Retinal pigment epithelial cell (primary cell): ENCODE measurements around the gene SLC16A12.

Experiments
- DNase-seq: peaks from one replicate; pipeline ENCODE4 v3.0.0-alpha.2; 2010; ENCODE audit warnings: low read depth
- H3K4me3 ChIP-seq: 2 replicates; pipeline ENCODE4 v1.5.1; 2011; ENCODE audit warnings: mild to moderate bottlenecking, low read length, control low read depth, moderate library complexity
- TF ChIP-seq, protein P1 (sequence below): conservative IDR thresholded peaks from 2 replicates; pipeline ENCODE4 v1.5.1; 2011; ENCODE audit warnings: low read depth, low read length, control low read depth, inconsistent platforms

The SLC16A12 gene

GRCh38 chr10:89513206-89513605 lies 22.2 kb downstream of the SLC16A12 start:
- H3K4me3 ChIP-seq: no peak overlapping the region
- DNase-seq: no peak
- TF ChIP-seq, protein P1, sequence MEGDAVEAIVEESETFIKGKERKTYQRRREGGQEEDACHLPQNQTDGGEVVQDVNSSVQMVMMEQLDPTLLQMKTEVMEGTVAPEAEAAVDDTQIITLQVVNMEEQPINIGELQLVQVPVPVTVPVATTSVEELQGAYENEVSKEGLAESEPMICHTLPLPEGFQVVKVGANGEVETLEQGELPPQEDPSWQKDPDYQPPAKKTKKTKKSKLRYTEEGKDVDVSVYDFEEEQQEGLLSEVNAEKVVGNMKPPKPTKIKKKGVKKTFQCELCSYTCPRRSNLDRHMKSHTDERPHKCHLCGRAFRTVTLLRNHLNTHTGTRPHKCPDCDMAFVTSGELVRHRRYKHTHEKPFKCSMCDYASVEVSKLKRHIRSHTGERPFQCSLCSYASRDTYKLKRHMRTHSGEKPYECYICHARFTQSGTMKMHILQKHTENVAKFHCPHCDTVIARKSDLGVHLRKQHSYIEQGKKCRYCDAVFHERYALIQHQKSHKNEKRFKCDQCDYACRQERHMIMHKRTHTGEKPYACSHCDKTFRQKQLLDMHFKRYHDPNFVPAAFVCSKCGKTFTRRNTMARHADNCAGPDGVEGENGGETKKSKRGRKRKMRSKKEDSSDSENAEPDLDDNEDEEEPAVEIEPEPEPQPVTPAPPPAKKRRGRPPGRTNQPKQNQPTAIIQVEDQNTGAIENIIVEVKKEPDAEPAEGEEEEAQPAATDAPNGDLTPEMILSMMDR: no peak

DNA sequence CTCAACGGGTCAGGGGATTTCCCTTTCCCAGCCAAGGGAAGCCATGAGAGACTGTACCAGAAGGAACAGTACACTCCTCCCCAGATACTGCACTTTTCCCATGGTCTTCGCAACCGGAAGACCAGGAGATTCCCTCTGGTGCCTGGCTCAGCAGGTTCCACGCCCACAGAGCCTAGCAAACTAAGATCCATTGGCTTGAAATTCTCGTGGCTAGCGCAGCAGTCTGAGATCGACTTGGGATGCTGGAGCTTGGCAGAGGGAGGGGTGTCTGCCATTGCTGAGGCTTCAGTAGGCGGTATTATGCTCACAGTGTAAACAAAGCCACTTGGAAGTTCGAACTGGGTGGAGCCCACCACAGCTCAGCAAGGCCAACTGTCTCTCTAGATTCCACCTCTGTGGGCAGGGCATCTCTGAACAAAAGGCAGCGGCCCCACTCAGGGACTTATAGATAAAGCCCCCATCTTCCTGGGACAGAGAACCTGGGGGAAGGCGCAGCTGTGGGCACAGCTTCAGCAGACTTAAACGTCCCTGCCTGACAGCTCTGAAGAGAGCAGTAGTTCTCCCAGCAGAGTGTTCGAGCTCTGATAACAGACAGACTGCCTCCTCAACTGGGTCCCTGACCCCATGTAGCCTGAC lies 29.6 kb downstream of the SLC16A12 start:
- no peak for DNase-seq
- no peak overlapping the region for H3K4me3 ChIP-seq
- TF ChIP-seq, protein P1: no peak

GRCh38 chr10:89504691-89505090 lies 30.7 kb downstream of the SLC16A12 start:
- H3K4me3 ChIP-seq: no peak overlapping the region
- no peak for DNase-seq
- TF ChIP-seq, protein P1: no peak

DNA sequence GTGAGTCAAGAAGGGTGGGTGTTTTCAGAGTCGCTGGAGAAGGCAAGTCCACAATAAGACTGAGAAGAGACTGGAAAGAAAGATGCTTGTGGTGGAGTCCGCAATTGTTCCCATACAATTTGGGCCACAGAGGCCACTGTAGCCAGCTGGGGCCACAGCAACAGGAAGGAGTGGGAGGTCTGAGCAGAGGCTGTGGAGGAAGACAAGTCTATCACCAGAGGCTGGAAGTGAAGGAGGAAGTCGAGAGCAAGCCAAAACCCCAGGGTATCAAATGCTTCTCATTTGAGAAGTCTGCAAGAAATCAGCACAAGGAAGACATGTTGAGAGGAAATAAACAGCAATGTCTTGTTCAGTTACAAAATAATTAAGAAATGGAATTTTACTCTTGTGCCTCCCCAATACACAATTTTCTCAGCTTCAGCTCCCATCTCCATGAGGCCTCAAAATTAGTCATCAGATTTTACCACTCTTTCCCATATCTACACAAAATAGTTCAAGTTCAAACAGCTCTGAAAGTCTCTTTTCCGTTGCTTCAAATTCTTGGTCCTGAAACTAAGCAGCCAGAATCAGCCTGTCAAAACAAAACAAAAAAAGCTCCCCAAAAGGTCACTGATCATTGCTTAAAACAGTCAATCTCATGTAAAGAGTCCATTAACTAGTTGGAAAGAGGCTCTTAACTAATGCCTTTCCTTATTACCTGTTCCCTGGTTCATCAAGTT lies 31.6 kb downstream of the SLC16A12 start:
- TF ChIP-seq, protein P1: no peak
- H3K4me3 ChIP-seq: no peak overlapping the region
- no peak for DNase-seq

DNA sequence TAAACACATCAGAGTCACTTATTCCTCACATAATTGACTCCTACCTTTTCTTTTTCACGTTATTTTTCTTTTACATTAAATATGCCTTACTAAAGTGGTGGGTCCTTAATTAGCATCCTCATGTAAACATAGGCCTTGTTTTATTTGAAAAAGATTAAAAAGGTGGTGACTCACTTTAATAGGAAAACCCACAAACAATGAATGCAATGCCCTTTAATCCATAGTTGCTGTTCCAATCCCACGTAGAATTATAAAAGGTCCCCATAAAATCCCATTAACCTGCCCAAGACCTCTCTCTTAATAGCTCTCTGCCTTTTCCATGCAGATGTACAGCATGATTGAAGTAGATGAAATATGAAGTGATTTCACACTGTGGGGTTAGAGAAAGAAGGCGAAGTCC lies 32.2 kb downstream of the SLC16A12 start:
- no peak overlapping the region for H3K4me3 ChIP-seq
- peak; percentile 39 for DNase-seq
- TF ChIP-seq, protein P1: no peak

DNA sequence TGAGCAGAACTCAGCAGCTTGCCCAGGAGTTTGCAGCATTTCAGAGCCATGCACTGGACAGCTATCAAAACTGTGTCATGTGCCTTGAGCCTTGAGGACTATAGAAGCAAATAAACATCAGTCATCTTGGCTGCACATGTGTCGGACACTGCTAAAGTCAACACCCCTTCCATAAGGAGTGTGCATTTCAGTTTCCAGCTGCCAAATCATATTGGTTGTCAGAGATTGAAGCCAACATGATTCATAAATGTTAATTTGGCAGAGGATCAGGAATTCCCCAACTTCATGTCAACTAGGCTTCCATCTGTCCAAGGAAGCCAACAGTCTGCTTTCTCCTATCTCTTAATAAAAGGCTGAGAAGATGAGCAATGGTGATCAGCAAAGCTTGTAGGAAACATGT lies 32.8 kb downstream of the SLC16A12 start:
- H3K4me3 ChIP-seq: no peak overlapping the region
- TF ChIP-seq, protein P1: no peak
- peak; percentile 30 for DNase-seq

DNA sequence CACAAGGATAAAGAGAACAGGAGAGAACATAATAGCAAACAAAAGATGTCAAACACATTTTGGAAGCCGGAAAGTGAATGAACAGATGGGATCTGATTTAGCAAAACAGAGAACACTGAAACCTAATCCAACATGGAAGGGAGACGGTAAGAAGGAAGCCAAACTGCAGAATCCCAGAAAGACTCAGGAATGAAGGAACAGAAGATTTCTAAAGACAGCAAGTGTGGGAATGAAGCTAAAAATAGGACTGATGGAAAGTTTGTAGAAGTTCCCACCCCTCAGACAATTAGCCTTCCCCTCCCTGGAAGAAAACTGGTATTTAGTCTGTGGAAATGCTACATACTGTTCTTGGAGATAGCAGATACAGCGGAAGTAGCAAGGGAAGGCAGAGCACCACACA lies 40.8 kb downstream of the SLC16A12 start:
- DNase-seq: no peak
- TF ChIP-seq, protein P1: no peak
- H3K4me3 ChIP-seq: no peak overlapping the region
